Activated CD4-positive, alpha-beta T cell treated with anti-CD3 and anti-CD28 coated beads, Interleukin-2, amount 10 ng/mL, durations not matched to agents 24 days and 14 days (primary cell): ENCODE results near the gene PPP1R18. TPM values are rescaled to one million over a fixed set of nuclear protein-coding genes. Genes with fewer than 3 reads are reported as not detected.
A peak's percentile ranks its signal among the peaks of the same experiment; 100 is the strongest.

Experiments
- DNase-seq: peaks from one replicate; pipeline ENCODE4 v3.0.0; 2022
- H3K27ac Mint-ChIP-seq: one replicate; pipeline ENCODE4 v1.8.0; 2022; ENCODE audit warnings: mild to moderate bottlenecking, mixed read lengths
- H3K27me3 Mint-ChIP-seq: one replicate; pipeline ENCODE4 v1.8.0; 2022; ENCODE audit warnings: mixed read lengths
- H3K36me3 Mint-ChIP-seq: one replicate; pipeline ENCODE4 v1.8.0; 2022; ENCODE audit warnings: low read depth, mild to moderate bottlenecking, mixed read lengths
- H3K4me1 Mint-ChIP-seq: one replicate; pipeline ENCODE4 v1.8.0; 2021; ENCODE audit warnings: mixed read lengths
- H3K4me3 Mint-ChIP-seq: one replicate; pipeline ENCODE4 v1.8.0; 2022; ENCODE audit warnings: mild to moderate bottlenecking, moderate library complexity, mixed read lengths
- H3K9me3 Mint-ChIP-seq: one replicate; pipeline ENCODE4 v1.8.0; 2021; ENCODE audit warnings: mixed read lengths
- intact Hi-C: fragments of 100-400 bp; cut with micrococcal nuclease; formaldehyde crosslinking; loops from one replicate; pipeline ENCODE4 v1.15.1; 2023
- total RNA-seq: library from RNA; stranded (reverse); gene quantifications from 2 replicates; pipeline ENCODE4 v1.2.3, GENCODE V29; 2022

Gene PPP1R18
- total RNA-seq, 1 donor from 2014 or later, result 169 TPM

GRCh38 chr6:30689022-30689865 lies 2.8 kb upstream of the PPP1R18 start:
- Mint-ChIP-seq H3K9me3 (no peaks in the 10 kb centered on the region), H3K4me3 (peak overlapping the region; percentile 94), H3K27me3 (no peaks in the 10 kb centered on the region), H3K36me3 (peaks cover 26% of the 10 kb centered on the region), H3K27ac (peak overlapping the region; percentile 64), H3K4me1 (peaks cover 46% of the 10 kb centered on the region)
- intact Hi-C loops, result loop anchor here (10.0 kb wide), 1 partner anchor 806 kb away; the partner anchor contains the start of gene MICB
- peak; percentile 63 for DNase-seq

DNA sequence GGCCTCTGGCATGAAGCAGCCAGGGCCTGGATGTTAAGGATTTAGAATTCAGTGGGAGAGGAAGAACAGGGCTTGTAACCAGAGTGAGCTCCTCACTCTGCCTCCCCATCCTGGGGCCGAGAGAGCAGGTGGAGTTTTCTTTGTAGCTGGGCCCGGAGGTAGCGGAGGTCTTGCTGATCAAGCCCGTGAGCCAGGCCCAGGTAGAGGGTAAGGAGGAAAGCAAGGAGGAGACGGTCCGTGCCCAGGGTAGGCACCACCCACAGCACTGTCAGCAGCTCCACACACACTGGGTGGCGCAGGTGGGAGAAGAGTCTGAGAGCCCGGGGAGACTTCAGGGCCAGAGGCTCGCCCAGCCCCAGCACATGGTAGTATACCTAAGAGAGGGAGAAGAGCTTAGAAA lies 2.1 kb upstream of the PPP1R18 start:
- no peaks in the 10 kb centered on the region for H3K27me3 Mint-ChIP-seq
- H3K4me3 Mint-ChIP-seq, result peak overlapping the region; percentile 94
- H3K27ac Mint-ChIP-seq, result peak overlapping the region; percentile 93
- no peaks in the 10 kb centered on the region for H3K9me3 Mint-ChIP-seq
- intact Hi-C loops, result loop anchor here (10.0 kb wide), 1 partner anchor 806 kb away; the partner anchor contains the start of gene MICB
- DNase-seq, result no peak
- H3K4me1 Mint-ChIP-seq, result peaks cover 46% of the 10 kb centered on the region
- peaks cover 33% of the 10 kb centered on the region for H3K36me3 Mint-ChIP-seq

- DNase-seq, result peak; percentile 64
- H3K4me1 Mint-ChIP-seq, result peaks cover 49% of the 10 kb centered on the region
- intact Hi-C loops, result loop anchor here (1.0 to 10.0 kb wide), 2 partner anchors 29 to 807 kb away; partner anchors contain the start of genes MDC1 and MICB
- H3K36me3 Mint-ChIP-seq, result peaks cover 40% of the 10 kb centered on the region
- peak overlapping the region; percentile 93 for H3K27ac Mint-ChIP-seq
- peak overlapping the region; percentile 94 for H3K4me3 Mint-ChIP-seq
- H3K9me3 Mint-ChIP-seq, result no peaks in the 10 kb centered on the region
- no peaks in the 10 kb centered on the region for H3K27me3 Mint-ChIP-seq
Observed at GRCh38 chr6:30687659-30688431, 1.4 kb upstream of the PPP1R18 start.

DNA sequence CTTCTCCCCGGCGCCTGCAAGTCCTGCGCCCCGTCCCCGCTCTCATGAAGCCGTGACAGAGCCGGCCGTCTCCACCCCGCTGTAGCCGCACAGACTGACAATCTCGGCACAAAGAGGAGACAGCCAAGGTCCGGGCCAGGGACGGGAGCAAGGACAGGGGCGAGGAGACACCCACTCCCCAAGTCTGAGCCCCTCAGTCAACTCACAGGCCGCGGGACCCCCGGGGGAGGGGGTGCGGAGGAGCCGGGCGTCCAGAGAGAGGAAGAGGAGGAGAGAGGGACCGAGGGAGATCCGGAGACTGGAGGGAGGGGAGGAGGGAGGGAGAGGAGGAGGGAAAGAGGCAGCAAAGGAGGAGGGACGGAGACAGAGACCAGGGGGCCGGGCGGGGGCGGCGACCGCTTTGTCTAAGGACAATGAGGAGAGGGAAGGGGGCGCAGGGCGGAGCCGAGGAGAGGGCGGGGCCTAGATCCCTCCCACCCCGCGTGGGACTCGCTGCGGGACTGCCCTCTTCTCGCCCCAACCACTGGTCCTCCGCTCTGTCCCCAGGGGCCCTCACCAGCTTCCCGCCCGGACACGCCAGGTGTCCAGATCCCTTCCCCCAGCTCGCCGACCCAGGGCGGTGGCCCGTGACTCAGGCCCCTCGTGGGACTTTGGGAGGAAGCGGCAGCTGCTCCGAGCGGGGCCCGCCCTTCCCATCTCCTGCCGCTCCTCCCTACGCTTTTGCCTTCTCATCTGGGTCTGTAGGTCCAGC lies 638 bp upstream of the PPP1R18 start:
- H3K4me3 Mint-ChIP-seq, result peak overlapping the region; percentile 94
- H3K27ac Mint-ChIP-seq, result peak overlapping the region; percentile 93
- no peaks in the 10 kb centered on the region for H3K27me3 Mint-ChIP-seq
- H3K9me3 Mint-ChIP-seq, result no peaks in the 10 kb centered on the region
- peak; percentile 96 for DNase-seq
- intact Hi-C loops, result loop anchor here (1.0 to 10.0 kb wide), 3 partner anchors 30 to 808 kb away; partner anchors contain the start of genes GTF2H4, MDC1 and MICB
- H3K4me1 Mint-ChIP-seq, result peaks cover 53% of the 10 kb centered on the region
- H3K36me3 Mint-ChIP-seq, result peaks cover 47% of the 10 kb centered on the region

DNA sequence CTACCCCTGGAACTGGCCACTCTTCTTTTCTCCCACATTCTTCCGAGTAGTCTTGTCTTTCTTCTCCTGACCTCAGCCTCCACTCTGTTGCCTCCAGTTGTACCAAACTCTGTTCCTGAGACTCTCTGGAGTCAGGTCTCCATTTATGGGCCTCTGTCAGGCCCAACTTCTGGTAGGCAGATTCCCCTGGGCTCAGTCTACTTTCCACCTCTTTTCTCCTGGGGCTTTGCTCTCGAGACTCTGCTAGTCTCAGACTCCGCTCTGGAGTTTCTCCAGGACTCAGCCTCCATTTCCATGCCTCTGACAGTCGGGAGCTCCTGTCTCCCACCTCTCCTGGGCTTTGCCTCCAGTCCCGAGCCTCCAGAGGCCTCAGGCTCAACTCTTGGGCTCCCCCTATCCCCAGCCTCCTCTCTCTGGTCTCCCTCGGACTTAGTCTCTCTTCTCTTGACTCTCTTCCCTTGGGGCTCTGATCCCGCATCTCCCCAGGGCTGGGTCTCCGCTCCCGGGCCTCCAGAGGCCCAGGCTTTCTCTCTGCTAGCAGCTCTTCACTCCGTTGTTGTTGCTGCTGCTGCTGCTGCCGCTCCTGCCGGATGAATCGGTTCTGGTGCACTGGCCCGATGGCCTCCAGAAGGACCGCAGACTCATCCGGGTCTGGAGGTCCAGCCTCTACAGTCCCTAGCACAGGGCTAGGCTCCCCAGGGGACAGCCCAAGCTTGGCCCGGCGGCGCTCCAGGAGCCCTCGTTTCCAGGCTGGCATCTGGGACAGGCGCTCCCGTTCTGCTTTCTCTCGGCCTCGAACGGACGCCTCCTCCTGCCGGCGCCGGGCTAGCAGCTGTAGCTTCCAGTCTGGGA lies 1.1 kb downstream of the PPP1R18 start:
- H3K36me3 Mint-ChIP-seq, result peaks cover 64% of the 10 kb centered on the region
- intact Hi-C loops, result loop anchor here (1.0 to 10.0 kb wide), 2 partner anchors 223 to 809 kb away; partner anchors contain the start of genes GTF2H4 and MICB
- DNase-seq, result peak; percentile 79
- peaks cover 50% of the 10 kb centered on the region for H3K4me1 Mint-ChIP-seq
- H3K4me3 Mint-ChIP-seq, result peak overlapping the region; percentile 94
- no peaks in the 10 kb centered on the region for H3K9me3 Mint-ChIP-seq
- peak overlapping the region; percentile 93 for H3K27ac Mint-ChIP-seq
- H3K27me3 Mint-ChIP-seq, result no peaks in the 10 kb centered on the region

DNA sequence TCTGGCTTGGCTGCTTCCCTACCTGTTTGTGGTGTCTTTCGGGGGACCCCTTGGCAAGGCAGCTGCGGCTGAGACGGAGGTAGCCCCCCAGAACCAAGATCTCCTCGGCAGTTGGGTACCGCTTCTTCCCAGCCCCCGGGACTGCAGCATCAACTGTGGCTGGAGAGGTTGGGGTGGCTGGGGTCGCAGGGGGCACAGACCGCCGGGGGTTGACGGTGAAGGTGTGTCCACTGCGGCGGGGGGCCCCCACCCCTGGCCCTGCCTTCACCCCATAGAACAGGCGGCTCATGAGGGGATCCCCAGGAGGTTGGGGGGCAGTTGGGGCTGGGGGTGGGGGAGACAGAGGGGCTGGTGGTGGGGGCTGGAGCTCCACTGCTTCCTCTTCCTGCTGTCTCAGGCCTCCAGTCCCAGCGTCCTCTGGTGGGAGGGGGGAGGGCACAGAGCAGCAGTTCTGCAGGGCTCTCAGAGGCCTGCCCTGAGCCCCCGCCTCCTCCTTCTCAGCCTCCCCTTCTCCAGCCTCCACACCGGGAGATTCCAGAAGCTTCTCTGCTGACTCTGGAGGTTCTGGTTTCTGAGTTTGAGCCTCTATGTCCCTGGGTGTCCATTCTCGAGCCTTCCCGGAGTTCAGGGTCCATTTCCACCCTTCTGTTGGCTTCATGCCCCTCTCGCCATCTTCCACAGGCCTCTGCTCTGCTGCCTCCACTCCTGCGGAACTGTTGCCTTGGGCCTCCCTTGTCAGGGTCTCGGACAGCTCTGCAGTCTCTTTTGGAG lies 1.9 kb downstream of the PPP1R18 start:
- Mint-ChIP-seq H3K9me3 (no peaks in the 10 kb centered on the region), H3K27ac (peak overlapping the region; percentile 97), H3K4me1 (peaks cover 50% of the 10 kb centered on the region), H3K36me3 (peaks cover 72% of the 10 kb centered on the region), H3K27me3 (no peaks in the 10 kb centered on the region), H3K4me3 (peak overlapping the region; percentile 94)
- intact Hi-C loops, result loop anchor here (5.0 to 10.0 kb wide), 3 partner anchors 53 to 810 kb away; partner anchors contain the start of gene MICB
- peak; percentile 87 for DNase-seq

GRCh38 chr6:30683980-30684338 lies 2.5 kb downstream of the PPP1R18 start:
- H3K27ac Mint-ChIP-seq, result peak overlapping the region; percentile 97
- H3K4me3 Mint-ChIP-seq, result peak overlapping the region; percentile 94
- intact Hi-C loops, result loop anchor here (2.0 to 10.0 kb wide), 4 partner anchors 53 to 811 kb away; partner anchors contain the start of gene MICB
- H3K4me1 Mint-ChIP-seq, result peaks cover 50% of the 10 kb centered on the region
- peaks cover 78% of the 10 kb centered on the region for H3K36me3 Mint-ChIP-seq
- H3K9me3 Mint-ChIP-seq, result no peaks in the 10 kb centered on the region
- no peaks in the 10 kb centered on the region for H3K27me3 Mint-ChIP-seq
- peak; percentile 65 for DNase-seq

DNA sequence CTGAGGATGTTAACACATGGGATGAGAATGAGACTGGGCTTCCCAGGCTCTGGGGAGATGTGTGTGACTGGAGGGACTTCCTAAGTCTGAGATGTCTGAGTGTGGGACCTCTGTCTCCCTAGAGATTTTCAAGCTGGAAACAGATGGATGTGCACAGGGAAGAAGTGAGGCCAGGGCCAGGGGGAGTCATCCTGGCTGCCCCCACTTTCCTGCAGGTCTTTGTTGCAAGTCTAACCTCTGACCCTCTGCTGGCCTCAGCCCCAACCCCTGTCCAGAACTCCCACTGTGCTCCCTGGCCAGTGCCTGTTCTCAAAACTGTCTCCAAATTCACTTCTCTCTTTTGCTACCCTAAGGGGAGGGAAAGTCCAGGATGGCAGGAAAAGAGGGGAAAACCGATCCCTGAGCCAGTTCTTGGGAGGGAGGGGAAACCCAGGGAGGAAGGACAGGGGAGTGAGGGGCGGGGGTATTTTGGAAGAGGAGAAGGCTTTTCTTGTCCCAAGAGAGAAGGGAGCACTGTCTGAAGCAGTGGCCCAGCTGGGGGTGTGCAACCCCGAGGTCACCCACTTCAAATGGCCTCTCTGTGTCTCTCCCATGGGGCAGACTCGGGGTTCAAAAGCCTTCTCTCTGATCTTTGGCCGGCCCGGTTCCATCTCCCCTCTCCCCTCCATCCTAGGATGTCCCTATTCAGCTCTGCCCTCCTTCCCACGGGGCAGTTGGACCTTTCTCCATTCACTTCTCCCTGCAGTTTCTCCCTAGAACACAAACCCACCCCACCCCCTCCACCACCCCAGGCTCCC lies 3.1 kb downstream of the PPP1R18 start:
- Mint-ChIP-seq H3K27me3 (no peaks in the 10 kb centered on the region), H3K4me3 (peak overlapping the region; percentile 94), H3K27ac (peak overlapping the region; percentile 97), H3K9me3 (no peaks in the 10 kb centered on the region), H3K36me3 (peaks cover 81% of the 10 kb centered on the region), H3K4me1 (peaks cover 48% of the 10 kb centered on the region)
- peak; percentile 71 for DNase-seq
- intact Hi-C loops, result loop anchor here (2.0 to 10.0 kb wide), 4 partner anchors 54 to 811 kb away; partner anchors contain the start of gene MICB

- intact Hi-C loops, result loop anchor here (1.0 to 10.0 kb wide), 8 partner anchors 35 to 812 kb away; partner anchors contain the start of genes MDC1, MICB, MRPS18B and PPP1R10
- Mint-ChIP-seq H3K27ac (peak overlapping the region; percentile 97), H3K27me3 (no peaks in the 10 kb centered on the region), H3K9me3 (no peaks in the 10 kb centered on the region), H3K36me3 (peaks cover 83% of the 10 kb centered on the region), H3K4me3 (peak overlapping the region; percentile 94), H3K4me1 (peaks cover 39% of the 10 kb centered on the region)
- DNase-seq, result peak; percentile 96
Observed at GRCh38 chr6:30682143-30683117, 4.0 kb downstream of the PPP1R18 start.

GRCh38 chr6:30681766-30682142 lies 4.7 kb downstream of the PPP1R18 start:
- no peaks in the 10 kb centered on the region for H3K9me3 Mint-ChIP-seq
- peaks cover 41% of the 10 kb centered on the region for H3K4me1 Mint-ChIP-seq

More at GRCh38 chr6:30681766-30682142, 4.7 kb downstream of the PPP1R18 start:
- peak overlapping the region; percentile 94 for H3K4me3 Mint-ChIP-seq
- H3K27me3 Mint-ChIP-seq, result no peaks in the 10 kb centered on the region
- peak overlapping the region; percentile 97 for H3K27ac Mint-ChIP-seq
- intact Hi-C loops, result loop anchor here (1.0 to 10.0 kb wide), 8 partner anchors 36 to 813 kb away; partner anchors contain the start of genes MDC1, MICB, MRPS18B and PPP1R10
- H3K36me3 Mint-ChIP-seq, result peaks cover 90% of the 10 kb centered on the region
- DNase-seq, result peak; percentile 75
